HG02970 (cell line): ENCODE measurements around the gene SLC24A5.

Experiments
- ATAC-seq: cut with Tn5 transposase; IDR thresholded peaks from one replicate; pipeline ENCODE4 v1.9.1; 2021; ENCODE audit warnings: mild to moderate bottlenecking, moderate library complexity, moderate number of reproducible peaks; ENCODE audit not compliant: unreplicated experiment, low FRiP score

SLC24A5 gene

DNA sequence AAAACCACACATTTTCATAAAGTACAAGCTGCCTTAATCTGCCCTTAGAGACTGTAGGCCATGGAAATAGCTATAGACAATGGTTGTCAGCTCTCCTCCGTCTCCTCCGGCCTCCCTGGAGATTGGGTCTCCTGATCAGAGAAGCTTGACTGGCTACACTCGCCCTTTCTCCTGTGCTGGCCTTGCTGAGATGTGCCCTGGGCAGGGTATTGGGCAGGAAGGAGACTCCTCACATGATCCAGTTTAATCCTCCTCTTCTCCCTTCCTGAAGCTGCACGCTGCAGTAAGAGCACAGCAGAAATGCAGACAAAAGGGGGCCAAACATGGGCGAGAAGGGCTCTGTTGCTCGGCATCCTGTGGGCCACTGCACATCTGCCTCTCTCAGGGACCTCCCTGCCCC, at the start of gene SLC24A5:
SLC24A5 (plus strand) TSS at position 246 of the 400 bp plus-strand sequence; CDS start at position 301, 55 bp downstream.
- ATAC-seq: no peak

DNA sequence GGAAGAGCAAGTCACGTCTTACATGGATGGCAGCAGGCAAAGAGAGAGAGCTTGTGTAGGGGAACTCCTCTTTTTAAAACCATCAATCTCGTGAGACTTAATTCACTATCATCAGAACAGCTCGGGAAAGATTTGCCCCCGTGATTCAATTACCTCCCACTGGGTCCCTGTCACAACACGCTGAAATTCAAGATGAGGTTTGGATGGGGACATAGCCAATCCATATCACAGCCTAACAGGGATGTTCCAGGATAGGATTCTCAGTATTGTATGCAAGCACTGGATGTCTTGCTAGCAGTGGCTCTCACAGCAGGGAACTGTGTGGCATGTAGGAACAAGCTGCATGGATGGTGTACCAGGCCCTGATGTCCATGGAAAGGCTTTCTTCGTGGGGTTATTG, 47.8 kb upstream of the SLC24A5 start:
- no peak for ATAC-seq

DNA sequence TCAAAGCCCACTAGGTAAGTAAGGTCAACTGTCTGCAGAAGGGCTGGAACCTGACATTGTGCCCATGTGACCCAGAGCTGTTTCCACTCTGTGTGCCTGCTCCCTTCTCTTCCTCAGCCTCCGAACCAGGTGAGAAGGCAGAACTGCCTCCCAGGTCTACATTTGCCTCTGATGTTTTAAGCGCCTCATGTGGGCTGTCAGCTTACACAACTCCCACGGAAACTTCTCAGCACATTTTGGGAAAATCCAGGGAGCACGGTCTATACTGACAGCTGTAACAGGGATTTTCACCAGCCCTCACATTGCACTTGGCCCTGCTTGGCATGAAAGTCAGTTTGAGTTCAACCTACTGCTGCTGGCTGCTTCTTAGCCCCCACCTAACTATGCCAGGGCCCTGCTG, 46.9 kb upstream of the SLC24A5 start:
- ATAC-seq: no peak

DNA sequence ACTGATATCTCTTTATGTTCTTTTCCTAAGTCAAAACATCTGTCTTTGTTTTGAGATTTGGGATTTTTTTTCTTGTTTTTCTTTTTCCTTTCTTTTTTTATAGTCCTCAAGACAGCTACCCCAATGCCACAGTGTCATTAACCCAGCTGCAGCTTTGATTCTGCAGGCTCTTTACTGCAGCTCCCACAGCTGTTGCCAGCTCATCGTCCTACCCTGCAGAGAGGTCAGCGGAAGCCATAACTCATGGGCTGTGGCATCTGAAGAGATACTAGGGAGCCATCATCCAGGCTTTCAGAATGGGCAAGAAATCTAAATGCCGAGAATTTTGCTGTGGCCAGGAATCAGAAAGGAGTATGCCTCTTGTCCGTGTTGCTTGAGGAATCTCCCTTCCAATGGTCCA, 44.3 kb upstream of the SLC24A5 start:
- no peak for ATAC-seq

DNA sequence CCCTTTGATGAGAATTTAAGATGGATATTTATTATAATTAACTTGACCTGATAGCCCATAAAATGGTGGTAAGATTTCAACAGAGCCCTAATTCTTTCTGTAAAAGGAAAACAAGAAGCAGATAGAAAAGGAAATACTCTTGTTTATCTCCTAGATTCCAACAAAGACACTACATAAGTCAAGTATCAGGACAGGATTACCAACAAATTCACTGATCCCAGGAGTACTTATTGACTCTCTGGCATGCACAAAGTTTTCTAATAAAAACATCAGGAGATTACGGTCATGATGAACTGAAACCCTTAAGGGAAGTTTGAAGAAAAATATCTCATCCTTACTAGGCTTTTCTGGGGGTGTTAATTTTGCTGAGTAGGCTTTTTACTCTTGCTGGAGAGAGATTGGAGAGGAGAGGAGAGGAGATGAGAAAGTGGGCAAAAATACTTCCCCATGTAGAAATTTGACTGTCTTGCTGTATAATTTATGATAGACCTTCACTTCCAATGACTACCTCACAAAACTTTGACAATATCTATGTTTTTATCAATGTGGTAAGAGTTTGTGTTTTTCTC, 43.1 kb upstream of the SLC24A5 start:
- no peak for ATAC-seq

DNA sequence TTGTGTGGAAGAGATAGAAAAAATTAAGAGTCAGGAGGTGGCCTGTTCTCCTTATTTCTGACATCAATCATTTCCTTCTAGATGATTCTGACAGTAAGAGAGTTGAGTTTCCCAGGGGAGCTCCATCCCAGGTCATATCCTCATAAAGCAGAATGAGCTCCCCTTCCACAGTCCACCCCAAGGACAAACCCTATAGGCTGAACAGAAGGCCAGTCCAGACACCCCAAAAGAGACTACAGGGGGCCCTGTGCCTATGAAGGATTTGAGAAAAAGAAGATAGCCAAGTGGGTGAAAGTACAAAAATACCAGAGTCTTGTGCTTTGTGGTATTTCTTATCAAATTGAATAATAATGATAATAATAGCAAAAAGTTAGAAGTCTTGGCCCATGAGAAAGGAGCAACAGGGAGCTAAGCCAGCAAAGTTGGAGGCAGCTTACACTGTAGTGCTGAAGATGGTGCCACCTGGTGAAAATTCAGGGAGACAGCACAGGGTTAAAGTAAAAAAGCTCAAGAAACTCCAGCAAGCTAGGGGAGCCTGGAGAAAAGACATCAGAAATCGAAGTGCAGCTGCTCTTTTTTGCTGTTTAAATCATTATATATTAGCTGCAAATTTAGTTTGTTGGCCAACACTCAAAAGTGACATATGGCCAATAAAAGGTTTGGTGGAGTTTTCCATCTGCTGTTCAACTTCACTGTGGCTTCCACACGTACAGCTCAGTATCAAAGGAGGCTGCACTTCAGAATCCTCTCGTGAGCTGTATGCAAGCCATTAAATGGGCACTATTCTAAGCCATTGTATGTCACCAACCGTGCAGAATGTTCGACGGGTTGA, 35.8 kb upstream of the SLC24A5 start:
- ATAC-seq: no peak

DNA sequence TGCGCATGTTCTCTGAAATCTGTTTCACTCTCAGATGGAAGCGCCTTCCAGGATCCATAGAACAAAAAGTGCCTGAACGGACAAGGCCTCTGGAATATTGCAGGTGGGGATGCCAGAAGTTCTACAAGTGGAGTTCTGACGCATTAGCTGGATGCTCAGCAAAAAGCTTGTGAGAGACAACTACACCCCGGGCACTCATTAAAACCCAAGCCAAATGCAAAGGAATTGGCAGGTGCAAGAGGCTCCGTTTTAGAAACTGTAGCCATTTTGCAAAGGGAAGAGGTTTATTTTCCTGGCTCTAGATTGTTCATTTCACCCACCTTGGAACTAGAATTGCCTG, 35.2 kb upstream of the SLC24A5 start:
- no peak for ATAC-seq

DNA sequence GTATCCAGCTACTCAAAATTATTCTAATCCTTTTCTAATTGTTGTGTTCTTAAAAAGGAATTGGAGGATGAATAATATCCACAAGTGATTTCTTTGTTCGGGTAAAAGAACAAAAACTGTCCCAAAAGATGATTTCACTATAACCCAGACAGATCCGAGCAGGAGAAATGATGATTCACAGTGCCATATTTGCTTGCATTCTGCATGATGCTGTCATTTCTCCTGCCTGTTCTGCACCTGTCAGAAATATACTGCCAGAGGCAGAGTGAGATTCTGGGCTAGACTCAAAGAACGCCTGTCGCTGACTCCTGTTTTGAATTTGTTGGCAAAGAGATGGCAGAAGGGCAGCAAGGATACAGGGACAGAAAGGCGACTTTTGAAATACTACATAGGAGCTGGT, 34.7 kb upstream of the SLC24A5 start:
- no peak for ATAC-seq

DNA sequence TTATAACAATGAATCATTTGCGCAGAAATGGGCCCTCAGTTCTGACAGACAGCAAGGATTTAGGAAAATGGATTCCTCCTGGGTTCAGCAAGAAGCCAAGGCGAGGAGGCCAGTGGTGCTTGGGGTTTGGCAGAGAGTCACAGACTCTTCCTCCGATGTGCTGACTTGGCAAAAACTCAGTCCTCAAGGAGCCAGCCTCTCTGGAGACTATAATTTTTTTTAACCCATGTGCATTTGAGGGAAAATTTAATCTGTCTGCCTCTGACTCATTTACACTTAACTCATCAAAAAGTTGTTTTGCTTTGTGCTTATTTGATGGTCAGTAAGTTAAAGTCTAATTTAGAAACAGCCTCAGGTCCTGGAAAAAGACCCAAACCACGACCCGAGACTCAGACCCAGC, 34.2 kb upstream of the SLC24A5 start:
- no peak for ATAC-seq

DNA sequence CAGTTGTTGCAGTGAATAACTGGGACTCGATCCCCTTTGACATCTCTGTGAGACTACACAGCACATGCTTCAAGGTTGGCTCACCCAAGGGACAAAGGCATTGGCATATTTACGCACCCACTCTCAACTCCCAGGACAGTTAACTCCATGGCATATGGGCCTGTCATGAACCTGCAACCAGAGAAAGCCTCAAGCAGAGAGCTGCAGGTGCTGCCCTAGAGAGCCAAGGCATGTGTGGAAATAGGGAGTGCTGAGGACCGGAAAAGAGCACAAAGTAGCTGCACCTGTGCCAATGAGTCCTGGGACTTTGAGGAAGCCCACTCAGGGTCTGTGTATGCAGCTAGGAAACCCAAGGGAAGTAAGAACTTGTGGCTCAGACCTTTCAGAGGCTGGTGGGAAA, 32.9 kb upstream of the SLC24A5 start:
- no peak for ATAC-seq

DNA sequence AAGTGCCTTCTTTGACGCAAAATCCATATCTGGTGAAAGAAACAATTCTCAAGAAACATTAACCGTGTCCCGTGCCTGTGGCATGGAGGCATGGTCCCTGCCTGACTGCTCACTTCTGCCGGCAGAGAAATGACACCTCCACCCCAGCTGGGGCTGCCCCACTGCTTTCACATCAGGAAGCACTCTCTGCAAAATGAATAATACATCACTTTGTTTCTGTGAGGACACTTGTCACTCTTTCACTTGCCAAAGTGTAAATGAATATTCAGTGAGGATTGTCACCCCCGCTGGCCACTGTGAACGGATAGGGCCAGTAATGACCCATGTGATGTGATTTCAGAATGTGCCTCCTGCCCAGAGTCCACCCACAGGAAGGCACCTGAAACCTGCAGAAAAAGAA, 31.1 kb upstream of the SLC24A5 start:
- ATAC-seq: no peak

DNA sequence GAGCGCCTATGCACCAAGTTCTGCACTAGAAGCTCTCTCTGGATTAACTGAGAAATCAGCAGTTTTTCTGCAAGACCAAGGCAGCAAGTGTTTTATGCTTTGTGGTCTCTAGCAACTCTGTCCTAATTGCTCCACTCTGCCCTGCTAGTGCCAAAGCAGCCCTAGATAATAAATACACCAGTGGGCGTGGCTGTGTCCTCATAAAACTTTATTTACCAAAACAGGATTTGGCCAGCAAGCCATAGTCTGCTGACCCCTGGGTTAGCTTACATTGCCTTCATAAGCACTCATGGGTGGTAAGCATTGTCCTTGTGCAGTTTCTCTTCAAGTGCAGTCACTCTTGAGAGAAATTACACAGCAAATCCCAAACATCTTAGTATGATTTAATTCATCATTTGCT, 30.7 kb upstream of the SLC24A5 start:
- ATAC-seq: no peak

DNA sequence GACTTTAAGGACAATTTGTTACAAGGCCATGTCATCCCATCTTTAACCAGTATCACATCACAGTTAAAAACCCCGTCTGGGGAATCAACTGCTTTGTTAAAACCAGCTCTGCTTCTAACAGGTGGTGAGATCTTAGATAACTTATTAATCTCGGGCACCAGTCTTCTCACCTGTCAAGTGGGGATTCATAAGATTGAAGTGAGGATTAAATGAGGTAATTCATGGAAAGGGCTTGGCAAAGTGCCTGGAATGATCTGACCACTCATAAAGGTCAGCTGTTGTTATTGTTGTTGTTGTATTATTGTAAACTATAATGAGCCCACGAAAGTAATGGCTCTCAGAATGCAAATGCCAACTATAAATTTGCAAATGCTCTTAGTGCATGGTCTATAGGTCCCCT, 30.1 kb upstream of the SLC24A5 start:
- ATAC-seq: no peak

DNA sequence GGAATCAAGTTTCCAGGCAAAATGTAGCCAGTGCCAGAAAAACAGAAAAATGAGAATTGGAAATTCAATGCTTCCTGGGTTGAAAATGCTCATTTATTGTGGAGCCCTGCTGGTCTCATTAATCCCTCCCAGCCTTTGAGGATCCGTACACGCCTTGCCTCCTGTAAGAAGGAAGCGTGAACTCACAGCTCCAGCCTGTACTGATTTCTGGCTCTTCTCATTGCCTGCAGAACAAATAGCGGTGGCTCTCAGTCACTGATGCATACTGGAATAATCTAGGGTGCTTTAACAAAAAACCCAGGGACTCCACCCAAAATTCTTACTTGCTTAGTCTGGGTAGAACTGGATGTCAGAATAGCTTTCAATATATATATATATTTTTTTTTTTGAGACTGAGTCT, 29.3 kb upstream of the SLC24A5 start:
- ATAC-seq: no peak

DNA sequence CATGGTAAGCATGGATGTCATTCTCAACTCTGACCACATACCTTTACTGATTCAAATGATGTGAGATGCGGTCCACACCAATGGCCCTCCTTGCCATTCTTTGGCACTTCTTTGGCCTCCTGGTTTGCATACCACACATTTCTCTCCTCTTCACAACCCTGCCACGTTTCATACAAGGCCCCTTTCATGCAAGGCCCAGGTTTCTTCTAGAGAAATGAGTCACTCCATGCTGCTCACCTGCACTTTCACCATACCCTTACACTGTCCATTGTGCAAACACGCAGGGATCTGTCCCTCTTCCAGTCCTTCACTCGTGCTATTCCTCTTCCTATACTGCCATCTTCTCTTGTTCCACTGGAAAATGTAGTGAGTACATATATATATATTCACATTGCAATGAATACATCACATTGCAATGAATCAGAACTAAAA, 24.4 kb upstream of the SLC24A5 start:
- ATAC-seq: no peak

DNA sequence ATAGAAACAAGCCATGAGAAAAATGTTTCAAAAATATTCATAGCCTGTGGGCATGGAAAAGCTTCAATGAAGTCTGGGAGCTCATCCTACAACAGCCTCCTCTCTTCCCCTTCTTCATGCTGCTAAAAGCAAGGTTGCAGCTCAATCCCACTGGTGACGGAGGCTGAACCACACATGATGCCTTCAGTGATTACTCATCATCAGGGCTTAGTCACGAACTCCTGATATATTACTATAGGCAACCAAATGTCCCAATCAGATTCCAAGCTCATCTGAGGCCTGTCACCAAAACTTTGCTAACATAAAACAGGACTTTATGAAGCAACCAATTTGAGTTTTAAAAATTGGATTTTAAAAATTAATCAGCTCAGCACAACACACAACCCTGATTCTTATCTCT, 24.0 kb upstream of the SLC24A5 start:
- ATAC-seq: no peak

DNA sequence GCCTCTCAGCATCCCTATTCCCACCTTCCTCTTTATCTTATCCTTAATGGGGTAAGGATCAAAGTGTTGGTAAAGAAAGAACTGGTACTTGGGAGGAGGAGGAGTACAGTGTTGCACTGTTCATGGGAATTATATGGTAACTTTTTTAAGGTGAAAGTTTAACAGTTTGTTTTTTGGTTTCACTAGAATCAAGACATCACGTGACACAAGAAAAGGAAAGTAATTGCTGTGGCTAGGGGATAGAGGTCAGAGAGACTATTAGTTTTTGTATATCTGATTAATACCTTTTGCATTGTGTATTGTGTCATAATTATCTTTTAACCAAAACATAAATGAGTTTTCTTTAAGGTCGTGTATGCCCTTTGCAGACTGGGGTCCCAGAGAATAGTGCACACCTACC, 23.5 kb upstream of the SLC24A5 start:
- ATAC-seq: no peak

DNA sequence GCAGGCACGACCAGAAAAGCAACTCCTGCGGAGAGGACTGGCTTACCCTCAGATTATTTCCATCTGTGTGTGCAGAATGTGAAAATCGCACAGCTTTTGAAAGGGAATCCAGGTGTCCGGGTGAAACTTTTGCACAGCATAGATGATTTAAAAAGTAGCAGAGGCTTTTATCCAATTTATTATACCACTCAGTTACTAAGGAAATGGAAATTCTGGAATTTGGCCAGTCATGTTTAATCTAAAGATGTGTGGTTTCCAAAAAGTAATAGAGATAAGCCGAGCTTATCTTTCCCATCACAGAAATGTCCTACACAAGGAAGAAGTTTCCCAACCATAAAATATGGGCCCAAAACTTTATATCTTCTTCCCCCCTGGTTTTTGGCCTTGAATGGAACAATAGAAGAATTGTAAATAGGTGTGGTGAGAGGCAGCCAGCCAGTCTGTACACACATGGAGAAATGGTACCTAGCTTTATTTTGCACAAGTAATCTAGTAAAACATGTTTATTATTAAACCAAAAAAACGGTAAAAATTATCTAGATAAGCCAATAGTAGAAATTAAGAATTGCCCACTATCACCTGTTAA, 19.3 kb upstream of the SLC24A5 start:
- no peak for ATAC-seq

DNA sequence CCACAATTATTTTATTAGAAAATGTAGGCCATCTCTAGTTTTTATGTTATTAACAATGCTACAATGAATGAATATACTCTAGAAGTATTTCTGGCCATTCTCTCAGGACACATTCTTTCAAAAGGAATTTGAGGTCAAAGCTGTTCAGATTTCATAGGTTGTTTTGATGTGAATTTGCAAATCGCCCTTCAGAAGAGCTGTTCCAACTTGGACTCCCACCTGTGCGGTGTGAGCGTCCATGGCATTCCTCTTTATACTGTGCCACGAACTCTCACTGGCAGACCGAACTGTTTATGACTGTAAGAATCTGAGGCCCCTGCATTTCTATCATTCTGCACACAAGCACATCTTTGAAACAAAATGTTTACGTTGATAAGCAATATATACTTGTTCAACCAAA, 18.6 kb upstream of the SLC24A5 start:
- no peak for ATAC-seq

DNA sequence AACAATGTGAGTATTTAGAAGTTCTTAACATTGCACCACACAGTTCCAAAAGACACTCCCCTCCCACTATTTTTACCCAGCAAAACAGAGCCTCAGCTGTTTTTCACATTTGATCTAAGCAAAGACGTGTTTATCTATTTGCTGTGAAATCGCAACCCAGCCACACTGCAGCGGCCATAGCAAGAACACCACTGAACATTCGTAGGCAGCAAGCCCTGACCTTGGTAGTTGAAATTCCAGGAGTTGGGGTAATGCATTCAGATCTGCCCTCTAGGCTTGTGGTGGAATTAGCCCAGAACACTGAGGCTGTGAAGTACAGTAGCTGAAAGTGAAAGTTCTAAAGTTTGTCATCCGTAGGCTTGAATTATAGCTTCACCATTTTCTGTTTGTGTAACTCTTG, 17.1 kb upstream of the SLC24A5 start:
- ATAC-seq: no peak

DNA sequence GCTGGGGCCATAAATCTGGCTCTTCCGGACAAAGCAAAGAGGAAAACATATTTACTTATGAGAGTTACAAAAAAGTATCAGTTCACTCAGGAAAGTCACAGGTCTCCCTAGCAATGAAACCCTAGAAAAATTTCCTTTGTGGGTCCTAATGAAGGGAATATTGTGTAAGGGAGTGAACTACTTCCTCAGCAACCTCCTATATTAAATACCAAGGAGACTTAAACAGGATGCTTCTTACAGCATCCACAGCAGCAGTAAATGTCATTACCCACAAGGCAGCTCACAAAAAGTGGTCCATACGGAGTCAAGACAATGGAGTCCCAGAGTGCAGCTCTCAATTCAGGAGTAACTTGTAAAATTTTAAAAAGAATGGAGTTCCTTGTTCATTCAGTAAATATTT, 14.9 kb upstream of the SLC24A5 start:
- ATAC-seq: no peak

DNA sequence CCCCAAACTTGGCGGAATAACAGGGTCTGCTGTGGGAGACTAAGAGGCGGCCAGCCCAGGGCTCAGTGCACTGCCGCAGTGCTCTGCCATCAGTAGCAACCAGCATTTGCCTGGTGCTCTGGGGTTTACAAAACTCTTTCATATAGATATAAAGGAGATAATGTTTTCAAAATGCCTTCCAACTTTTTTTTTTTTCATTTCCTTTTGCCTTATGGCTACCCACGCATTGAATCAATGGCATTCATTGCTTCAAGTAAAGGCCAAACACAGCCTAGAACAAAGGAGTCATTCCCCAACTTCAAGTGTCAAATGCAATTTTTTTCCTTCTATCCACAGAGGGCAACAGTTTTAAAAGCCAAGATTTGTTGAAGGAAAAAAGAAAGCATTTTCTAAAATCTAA, 11.6 kb upstream of the SLC24A5 start:
- no peak for ATAC-seq
